GM18526 (cell line): ENCODE results near the gene CD247.

ENCODE experiments used
- POLR2A ChIP-seq: IDR thresholded peaks from 3 replicates; pipeline ENCODE4 v1.6.1; 2011; ENCODE audit not compliant: insufficient read length; ENCODE audit errors: extremely low read depth

The CD247 gene

GRCh38 chr1:167507719-167508118, 10.6 kb downstream of the CD247 start:
- TF ChIP-seq POLR2A: no peak

GRCh38 chr1:167504467-167504827, 13.9 kb downstream of the CD247 start:
- no peak for TF ChIP-seq POLR2A

GRCh38 chr1:167503626-167504466, 14.5 kb downstream of the CD247 start:
- no peak for TF ChIP-seq POLR2A

GRCh38 chr1:167502719-167503462, 15.4 kb downstream of the CD247 start:
- no peak for TF ChIP-seq POLR2A

- TF ChIP-seq POLR2A: no peak
Observed at GRCh38 chr1:167502192-167502551, 16.2 kb downstream of the CD247 start.

GRCh38 chr1:167501515-167502191, 16.7 kb downstream of the CD247 start:
- TF ChIP-seq POLR2A: no peak

GRCh38 chr1:167500283-167500860, 18.0 kb downstream of the CD247 start:
- TF ChIP-seq POLR2A: no peak

- no peak for TF ChIP-seq POLR2A
Observed at GRCh38 chr1:167499664-167500101, 18.6 kb downstream of the CD247 start.

- no peak for TF ChIP-seq POLR2A
Observed at GRCh38 chr1:167499106-167499505, 19.2 kb downstream of the CD247 start.

- TF ChIP-seq POLR2A: no peak
Observed at GRCh38 chr1:167496797-167497619, 21.3 kb downstream of the CD247 start.

- no peak for TF ChIP-seq POLR2A
Observed at GRCh38 chr1:167493372-167493771, 25.0 kb downstream of the CD247 start.

- TF ChIP-seq POLR2A: no peak
Observed at GRCh38 chr1:167492481-167492910, 25.8 kb downstream of the CD247 start.

- TF ChIP-seq POLR2A: no peak
Observed at GRCh38 chr1:167491586-167492461, 26.5 kb downstream of the CD247 start.

- TF ChIP-seq POLR2A: no peak
Observed at GRCh38 chr1:167490765-167491164, 27.6 kb downstream of the CD247 start.
